Activated CD4-positive, alpha-beta T cell treated with anti-CD3 and anti-CD28 coated beads for 1 hour (primary cell): ENCODE data around the gene ALG11.
"Not testable (repeated sequence)": the region's sequence is repeated elsewhere in the genome, so short reads cannot be mapped to it uniquely, and the experiment has no call there.

Experiments used
- DNase-seq: peaks from one replicate; pipeline ENCODE4 v3.0.0-alpha.2; 2020

The ALG11 gene

DNA sequence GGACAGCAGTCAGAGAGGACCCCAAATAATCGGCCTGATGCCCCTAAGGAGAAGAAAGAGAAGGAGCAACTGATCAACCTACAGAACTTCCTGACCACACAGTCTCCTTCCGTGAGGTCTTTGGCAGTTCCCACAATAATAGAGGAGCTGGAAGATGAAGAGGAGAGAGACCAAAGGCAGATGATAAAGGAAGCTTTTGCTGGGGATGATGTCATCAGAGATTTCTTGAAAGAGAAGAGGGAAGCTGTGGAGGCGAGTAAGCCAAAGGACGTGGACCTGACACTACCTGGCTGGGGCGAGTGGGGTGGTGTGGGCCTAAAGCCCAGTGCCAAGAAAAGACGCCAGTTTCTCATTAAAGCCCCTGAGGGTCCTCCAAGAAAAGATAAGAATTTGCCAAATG lies 18.2 kb downstream of the ALG11 start:
- not testable (repeated sequence) for DNase-seq

- no peak for DNase-seq
Observed at GRCh38 chr13:52033039-52033438, 20.8 kb downstream of the ALG11 start.

DNA sequence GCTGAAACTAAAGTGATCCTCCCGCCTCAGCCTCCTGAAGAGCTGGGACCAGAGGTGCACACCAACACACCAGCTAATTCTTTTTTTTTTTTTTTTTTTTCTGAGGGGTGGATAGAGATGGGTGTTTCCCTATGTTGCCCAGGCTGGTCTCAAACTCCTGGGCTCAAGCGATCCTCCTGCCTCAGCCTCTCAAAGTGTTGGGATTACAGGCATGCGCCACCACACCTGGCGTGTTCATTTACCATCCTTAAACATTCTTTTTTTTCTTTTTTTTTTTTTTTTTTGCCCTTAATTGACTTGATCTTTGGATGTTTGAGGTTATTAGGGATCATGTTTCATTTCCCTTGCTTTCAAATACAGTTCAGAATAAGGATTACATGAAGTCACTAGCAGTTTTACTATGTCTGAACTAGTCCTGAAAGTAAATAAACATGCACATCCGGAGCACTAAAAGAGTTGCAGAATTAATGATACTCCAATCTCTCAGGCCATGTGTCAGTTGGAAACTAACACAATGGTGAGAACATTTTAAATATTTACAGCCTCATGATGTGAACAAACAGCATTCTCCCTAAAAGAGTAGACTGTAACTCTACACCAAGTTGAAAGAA lies 22.5 kb downstream of the ALG11 start:
- no peak for DNase-seq

GRCh38 chr13:52036037-52036436 lies 23.8 kb downstream of the ALG11 start:
- no peak for DNase-seq

DNA sequence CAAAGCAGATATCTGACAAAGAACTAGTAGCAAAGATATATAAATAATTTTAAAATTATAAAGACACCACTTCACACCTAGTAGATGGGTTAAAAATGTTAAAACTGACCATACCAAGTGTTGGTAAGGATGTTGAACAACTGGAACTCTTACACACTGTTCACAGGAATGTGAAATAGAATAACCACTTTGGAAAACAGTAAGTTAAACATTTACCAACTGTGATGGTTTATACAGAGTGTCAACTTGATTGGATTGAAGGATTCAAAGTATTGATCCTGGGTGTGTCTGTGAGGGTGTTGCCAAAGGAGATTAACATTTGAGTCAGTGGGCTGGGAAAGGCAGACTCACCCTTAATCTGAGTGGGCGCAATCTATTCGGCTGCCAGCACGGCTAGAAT lies 31.5 kb downstream of the ALG11 start:
- DNase-seq: no peak

DNA sequence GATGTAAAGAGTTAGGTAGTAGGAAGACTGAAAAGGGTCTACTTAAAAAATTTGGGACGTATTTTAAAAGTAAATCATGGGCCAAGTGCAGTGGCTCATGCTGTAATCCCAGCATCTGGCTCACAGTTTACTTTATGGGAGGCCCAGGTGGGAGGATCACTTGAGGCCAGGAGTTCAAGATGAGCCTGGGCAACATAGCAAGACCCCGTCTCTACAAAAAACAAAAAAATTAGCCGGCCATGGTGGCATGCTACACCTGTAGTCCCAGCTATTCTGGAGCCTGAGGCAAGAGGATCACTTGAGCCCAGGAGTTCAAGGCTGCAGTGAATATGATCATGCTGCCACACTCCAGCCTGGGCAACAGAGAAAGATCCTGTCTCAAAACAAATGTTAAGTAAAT lies 35.3 kb downstream of the ALG11 start:
- DNase-seq: no peak

DNA sequence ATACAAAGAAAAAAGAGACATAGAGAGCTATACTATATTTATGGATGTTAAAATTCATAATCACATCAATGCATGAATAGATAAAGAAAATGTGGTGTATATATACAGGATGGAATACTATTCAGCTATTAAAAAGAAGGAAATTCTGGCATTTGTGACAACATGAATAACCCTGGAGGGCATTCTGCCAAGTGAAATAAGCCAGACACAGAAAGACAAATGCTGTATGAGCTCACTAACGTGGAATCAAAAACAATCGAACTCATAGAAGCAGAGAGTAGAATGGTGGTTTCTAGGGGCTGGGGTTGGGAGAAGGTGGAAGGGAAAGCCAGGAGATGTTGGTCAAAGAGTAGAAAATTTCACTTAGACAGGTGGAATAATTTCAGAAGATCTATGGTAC lies 36.3 kb downstream of the ALG11 start:
- no peak for DNase-seq

DNA sequence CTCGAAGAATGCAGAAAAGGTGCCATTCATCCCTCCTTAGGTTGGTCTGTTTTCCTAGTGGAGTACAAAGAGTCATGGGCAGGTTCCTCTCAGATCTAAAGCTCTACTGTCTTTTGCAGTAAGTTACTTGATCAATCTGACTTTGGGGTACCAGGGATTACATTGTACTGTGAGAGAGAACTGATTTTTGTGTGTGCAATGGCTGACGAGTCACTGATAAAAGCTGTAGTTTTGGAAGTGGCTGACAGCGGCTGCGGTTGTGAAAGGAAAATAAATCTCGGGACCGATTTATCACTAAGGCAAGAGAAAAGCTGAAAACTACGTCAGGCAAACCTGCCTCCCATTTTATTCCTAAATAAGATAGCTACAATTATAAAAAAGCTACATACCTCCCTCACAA lies 39.2 kb downstream of the ALG11 start:
- no peak for DNase-seq

DNA sequence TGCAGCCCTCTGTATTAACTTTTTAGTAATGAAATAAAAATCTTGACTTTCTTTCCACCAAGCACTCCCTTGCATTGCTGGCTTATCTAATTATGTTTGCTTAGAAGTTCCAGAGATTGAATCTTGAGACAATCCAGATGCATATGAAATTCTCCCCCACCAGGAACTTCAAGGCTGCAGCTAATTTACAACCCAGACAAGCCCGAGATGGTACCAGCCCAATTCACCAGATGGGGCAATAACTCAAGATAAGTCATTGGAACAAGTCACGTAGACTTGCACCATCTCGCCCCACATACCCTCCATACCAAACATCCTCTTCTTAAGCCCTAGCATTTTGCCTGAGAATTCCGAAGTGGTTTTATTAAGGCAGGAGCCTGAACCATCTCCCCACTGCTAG lies 41.3 kb downstream of the ALG11 start:
- DNase-seq: no peak

- not testable (repeated sequence) for DNase-seq
Observed at GRCh38 chr13:52061064-52061463, 48.9 kb downstream of the ALG11 start.

DNA sequence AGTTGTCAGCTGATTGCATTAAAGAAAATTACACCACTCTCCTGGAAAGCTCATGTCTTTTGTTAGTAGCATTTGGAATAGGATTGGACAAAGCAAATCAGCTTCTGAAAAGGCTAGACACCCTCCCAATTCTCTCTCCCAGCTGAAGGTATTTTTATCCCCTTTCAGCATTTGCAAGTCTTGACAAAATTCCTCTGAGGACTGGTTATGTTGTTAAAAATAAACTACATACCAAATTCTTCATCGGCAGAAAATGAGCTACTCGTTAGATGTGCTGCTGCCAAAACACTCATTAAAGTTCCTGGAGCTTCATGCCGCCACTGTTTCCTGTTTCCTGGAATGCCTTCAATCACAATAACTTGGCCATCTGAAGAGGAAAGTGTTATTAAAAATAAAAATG lies 49.4 kb downstream of the ALG11 start:
- no peak for DNase-seq

DNA sequence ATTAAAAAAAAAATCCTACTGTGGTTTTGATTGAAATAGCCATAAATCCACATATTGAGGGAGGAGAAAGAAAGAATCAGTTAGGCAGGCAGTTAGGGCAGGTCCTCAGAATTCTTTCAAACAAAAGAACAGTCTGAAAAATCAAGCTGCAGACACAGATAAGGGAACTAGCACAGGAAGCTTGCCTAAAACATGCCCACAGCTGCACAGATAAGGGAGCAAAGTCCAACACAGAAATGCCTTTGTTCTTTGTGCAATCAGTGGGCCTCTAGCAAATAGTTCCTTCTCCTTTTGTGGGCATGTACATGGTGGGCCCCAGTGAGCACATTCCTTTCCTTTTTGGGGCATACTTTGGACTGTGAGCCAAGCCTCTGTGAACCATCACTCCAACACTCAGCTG lies 55.0 kb downstream of the ALG11 start:
- no peak for DNase-seq

DNA sequence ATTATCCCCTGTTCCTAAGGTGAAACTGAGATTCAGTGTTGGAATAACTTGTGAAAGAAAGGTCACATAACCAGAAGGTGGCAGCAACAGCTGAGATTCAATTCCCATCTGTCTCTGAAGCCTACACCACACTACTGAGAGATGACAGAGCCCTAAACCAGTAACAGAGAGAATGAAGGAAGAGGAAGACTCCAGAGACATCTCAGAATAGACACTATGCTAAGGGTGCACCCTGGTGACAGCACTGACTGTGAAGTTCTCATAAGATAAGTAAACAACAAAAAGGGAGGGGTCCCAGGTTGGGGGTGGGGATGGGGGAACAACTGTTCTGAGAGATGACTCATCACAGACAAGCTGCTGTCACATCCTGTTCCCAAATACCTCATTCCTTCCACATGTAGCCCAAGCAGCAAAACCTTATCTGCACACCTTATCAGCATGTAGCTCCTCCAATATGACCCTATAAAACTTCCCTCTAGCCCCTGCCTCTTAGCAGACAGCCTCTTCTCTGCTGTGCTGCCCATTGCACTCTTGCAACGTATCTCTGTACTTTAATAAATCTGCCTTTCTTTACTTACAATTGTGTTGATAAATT lies 58.8 kb downstream of the ALG11 start:
- no peak for DNase-seq
